Neutrophil (primary cell): ENCODE results near the gene IFIH1.
A peak's percentile ranks its signal among the peaks of the same experiment; 100 is the strongest.

Experiments
- H3K27ac ChIP-seq: fragments of 200-600 bp; sonication (generic); 2 replicates; pipeline ENCODE4 v1.5.1; 2016; ENCODE audit warnings: mild to moderate bottlenecking, moderate library complexity
- H3K27me3 ChIP-seq: fragments of 200-600 bp; sonication (generic); 2 replicates; pipeline ENCODE4 v1.6.0; 2016; ENCODE audit warnings: mild to moderate bottlenecking
- H3K36me3 ChIP-seq: fragments of 200-600 bp; sonication (generic); 2 replicates; pipeline ENCODE4 v1.5.1; 2017
- H3K4me1 ChIP-seq, 2 experiments: fragments of 200-600 bp in 1 of 2; sonication (generic) in 1 of 2; 1 replicate in 1 of 2; 2 replicates in 1 of 2; pipeline versions ENCODE4 v1.5.1 to v1.6.1; 2013 to 2016; ENCODE audit warnings: low read depth in 1 of 2, low read length in 1 of 2, mild to moderate bottlenecking in 1 of 2, moderate library complexity in 1 of 2; ENCODE audit not compliant: control insufficient read depth in 1 of 2, insufficient read depth in 1 of 2
- H3K4me3 ChIP-seq, 2 experiments: fragments of 200-600 bp in 1 of 2; sonication (generic) in 1 of 2; 1 replicate in 1 of 2; 2 replicates in 1 of 2; pipeline ENCODE4 v1.5.1; 2013 to 2016; ENCODE audit warnings: low read depth in 1 of 2, low read length in 1 of 2, mild to moderate bottlenecking in 1 of 2, moderate library complexity in 1 of 2
- H3K9me3 ChIP-seq: fragments of 200-600 bp; sonication (generic); 2 replicates; pipeline ENCODE4 v1.5.1; 2016
- TF ChIP-seq, protein P1 (sequence below): fragments of 200-600 bp; sonication (generic); IDR thresholded peaks from 2 replicates; pipeline ENCODE4 v1.5.1; 2016; ENCODE audit warnings: antibody characterized with exemption

Gene IFIH1

GRCh38 chr2:162308747-162309503, 9.6 kb downstream of the IFIH1 start:
- TF ChIP-seq, protein P1, sequence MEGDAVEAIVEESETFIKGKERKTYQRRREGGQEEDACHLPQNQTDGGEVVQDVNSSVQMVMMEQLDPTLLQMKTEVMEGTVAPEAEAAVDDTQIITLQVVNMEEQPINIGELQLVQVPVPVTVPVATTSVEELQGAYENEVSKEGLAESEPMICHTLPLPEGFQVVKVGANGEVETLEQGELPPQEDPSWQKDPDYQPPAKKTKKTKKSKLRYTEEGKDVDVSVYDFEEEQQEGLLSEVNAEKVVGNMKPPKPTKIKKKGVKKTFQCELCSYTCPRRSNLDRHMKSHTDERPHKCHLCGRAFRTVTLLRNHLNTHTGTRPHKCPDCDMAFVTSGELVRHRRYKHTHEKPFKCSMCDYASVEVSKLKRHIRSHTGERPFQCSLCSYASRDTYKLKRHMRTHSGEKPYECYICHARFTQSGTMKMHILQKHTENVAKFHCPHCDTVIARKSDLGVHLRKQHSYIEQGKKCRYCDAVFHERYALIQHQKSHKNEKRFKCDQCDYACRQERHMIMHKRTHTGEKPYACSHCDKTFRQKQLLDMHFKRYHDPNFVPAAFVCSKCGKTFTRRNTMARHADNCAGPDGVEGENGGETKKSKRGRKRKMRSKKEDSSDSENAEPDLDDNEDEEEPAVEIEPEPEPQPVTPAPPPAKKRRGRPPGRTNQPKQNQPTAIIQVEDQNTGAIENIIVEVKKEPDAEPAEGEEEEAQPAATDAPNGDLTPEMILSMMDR = no peak
- H3K27me3 ChIP-seq = no peaks in the 10 kb centered on the region
- H3K36me3 ChIP-seq = peaks cover 7% of the 10 kb centered on the region
- no peaks in the 10 kb centered on the region for H3K9me3 ChIP-seq
- no peak overlapping the region for H3K27ac ChIP-seq
- no peak overlapping the region for H3K4me3 ChIP-seq
- H3K4me1 ChIP-seq = no peaks in the 10 kb centered on the region

- H3K36me3 ChIP-seq = peaks cover 7% of the 10 kb centered on the region
- H3K9me3 ChIP-seq = no peaks in the 10 kb centered on the region
- H3K27ac ChIP-seq = no peak overlapping the region
- H3K4me1 ChIP-seq = peaks cover 0 to 3% of the 10 kb centered on the region in 2 experiments
- H3K27me3 ChIP-seq = no peaks in the 10 kb centered on the region
- no peak overlapping the region for H3K4me3 ChIP-seq
- TF ChIP-seq, protein P1 = no peak
These were observed 12.6 kb downstream of the IFIH1 start for GRCh38 chr2:162305901-162306300.

- Histone ChIP-seq H3K9me3 (no peaks in the 10 kb centered on the region), H3K27me3 (no peaks in the 10 kb centered on the region), H3K4me3 (no peak overlapping the region), H3K27ac (no peak overlapping the region), H3K4me1 (peaks cover 6 to 13% of the 10 kb centered on the region in 2 experiments), H3K36me3 (no peaks in the 10 kb centered on the region)
- TF ChIP-seq, protein P1 = no peak
These were observed 16.6 kb downstream of the IFIH1 start for GRCh38 chr2:162301877-162302276.

GRCh38 chr2:162301151-162301804, 17.2 kb downstream of the IFIH1 start:
- H3K27me3 ChIP-seq = no peaks in the 10 kb centered on the region
- no peak overlapping the region for H3K4me3 ChIP-seq
- no peaks in the 10 kb centered on the region for H3K36me3 ChIP-seq
- H3K27ac ChIP-seq = no peak overlapping the region
- H3K9me3 ChIP-seq = no peaks in the 10 kb centered on the region
- H3K4me1 ChIP-seq = peaks cover 6 to 13% of the 10 kb centered on the region in 2 experiments
- TF ChIP-seq, protein P1 = peak; percentile 92

DNA sequence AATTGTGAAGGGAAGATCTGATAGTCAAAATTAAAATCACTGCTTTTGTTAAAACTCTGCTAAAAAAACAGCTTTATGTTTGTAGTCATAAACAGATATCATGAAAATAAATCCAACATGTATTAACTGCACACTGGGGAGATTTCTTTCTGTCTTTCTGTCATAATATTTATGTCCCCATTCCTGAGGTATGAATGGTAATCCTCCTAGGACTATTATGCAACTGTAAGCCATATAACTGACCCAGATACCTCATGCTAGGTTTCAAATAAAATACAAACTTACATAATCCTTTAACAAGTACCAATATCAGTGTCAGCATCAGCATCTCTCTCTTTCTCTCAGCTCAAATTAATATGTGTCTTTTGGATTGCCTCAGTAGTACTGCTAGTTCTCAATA, 18.2 kb downstream of the IFIH1 start:
- H3K9me3 ChIP-seq = no peaks in the 10 kb centered on the region
- no peaks in the 10 kb centered on the region for H3K36me3 ChIP-seq
- peaks cover 6 to 13% of the 10 kb centered on the region in 2 experiments for H3K4me1 ChIP-seq
- no peak overlapping the region for H3K4me3 ChIP-seq
- H3K27me3 ChIP-seq = no peaks in the 10 kb centered on the region
- TF ChIP-seq, protein P1 = no peak
- H3K27ac ChIP-seq = no peak overlapping the region
